Osteoblast (primary cell): ENCODE measurements around the gene VAX1. TPM values are rescaled to one million over a fixed set of nuclear protein-coding genes. Genes with fewer than 3 reads are reported as not detected.
A peak's percentile ranks its signal among the peaks of the same experiment; 100 is the strongest.

ENCODE experiments used
- DNase-seq: peaks from one replicate; pipeline ENCODE4 v3.0.0; 2011; ENCODE audit warnings: low spot score, mixed read lengths; ENCODE audit not compliant: insufficient read length; ENCODE audit errors: missing footprints
- H2AFZ ChIP-seq: 2 replicates; pipeline ENCODE4 v1.6.0; 2011; ENCODE audit warnings: mild to moderate bottlenecking, low read length
- H3K27ac ChIP-seq: 2 replicates; pipeline ENCODE4 v1.5.1; 2011; ENCODE audit warnings: mild to moderate bottlenecking, low read depth, low read length, moderate library complexity
- H3K27me3 ChIP-seq: 2 replicates; pipeline ENCODE4 v1.6.0; 2012; ENCODE audit warnings: mild to moderate bottlenecking, control low read depth, inconsistent platforms, low read length, moderate library complexity; ENCODE audit not compliant: insufficient read depth
- H3K36me3 ChIP-seq: 2 replicates; pipeline ENCODE4 v1.5.1; 2011; ENCODE audit warnings: mild to moderate bottlenecking, low read length, control low read depth, moderate library complexity; ENCODE audit not compliant: insufficient read depth
- H3K4me1 ChIP-seq: 2 replicates; pipeline ENCODE4 v1.5.1; 2011; ENCODE audit warnings: mild to moderate bottlenecking, low read length, control low read depth, moderate library complexity; ENCODE audit not compliant: insufficient read depth
- H3K4me2 ChIP-seq: 2 replicates; pipeline ENCODE4 v1.6.0; 2011; ENCODE audit warnings: mild to moderate bottlenecking, low read length; ENCODE audit not compliant: insufficient read depth
- H3K4me3 ChIP-seq: fragments of 200-600 bp; sonication (generic); 3 replicates; pipeline ENCODE4 v1.5.1; 2012; ENCODE audit warnings: mild to moderate bottlenecking, low read length, inconsistent platforms; ENCODE audit not compliant: insufficient read depth
- H3K79me2 ChIP-seq: 2 replicates; pipeline ENCODE4 v1.6.0; 2012; ENCODE audit warnings: mild to moderate bottlenecking, low read length, control low read depth, inconsistent platforms; ENCODE audit not compliant: insufficient read depth
- H3K9me3 ChIP-seq: 2 replicates; pipeline ENCODE4 v1.5.1; 2011; ENCODE audit warnings: low read depth, low read length, control low read depth
- H4K20me1 ChIP-seq: 2 replicates; pipeline ENCODE4 v1.6.0; 2012; ENCODE audit warnings: mild to moderate bottlenecking, low read length, control low read depth; ENCODE audit not compliant: insufficient read depth
- total RNA-seq: library from RNA; depleted of rRNA; stranded (reverse); fragments of >200 nt; gene quantifications from 2 replicates; pipeline ENCODE4 v1.2.3, GENCODE V29; 2012
- TF ChIP-seq, protein P1 (sequence below): IDR thresholded peaks from 2 replicates; pipeline ENCODE4 v1.5.1; 2011; ENCODE audit warnings: mild to moderate bottlenecking, low read depth, low read length, moderate library complexity; ENCODE audit errors: extremely low read depth

The VAX1 gene
- total RNA-seq, 1 donor: not detected

- H3K9me3 ChIP-seq: no peaks in the 10 kb centered on the region
- H3K36me3 ChIP-seq: no peaks in the 10 kb centered on the region
- no peak overlapping the region for H3K27ac ChIP-seq
- H2AFZ ChIP-seq: peak overlapping the region; percentile 68
- H3K4me3 ChIP-seq: peak overlapping the region; percentile 55
- TF ChIP-seq, protein P1, sequence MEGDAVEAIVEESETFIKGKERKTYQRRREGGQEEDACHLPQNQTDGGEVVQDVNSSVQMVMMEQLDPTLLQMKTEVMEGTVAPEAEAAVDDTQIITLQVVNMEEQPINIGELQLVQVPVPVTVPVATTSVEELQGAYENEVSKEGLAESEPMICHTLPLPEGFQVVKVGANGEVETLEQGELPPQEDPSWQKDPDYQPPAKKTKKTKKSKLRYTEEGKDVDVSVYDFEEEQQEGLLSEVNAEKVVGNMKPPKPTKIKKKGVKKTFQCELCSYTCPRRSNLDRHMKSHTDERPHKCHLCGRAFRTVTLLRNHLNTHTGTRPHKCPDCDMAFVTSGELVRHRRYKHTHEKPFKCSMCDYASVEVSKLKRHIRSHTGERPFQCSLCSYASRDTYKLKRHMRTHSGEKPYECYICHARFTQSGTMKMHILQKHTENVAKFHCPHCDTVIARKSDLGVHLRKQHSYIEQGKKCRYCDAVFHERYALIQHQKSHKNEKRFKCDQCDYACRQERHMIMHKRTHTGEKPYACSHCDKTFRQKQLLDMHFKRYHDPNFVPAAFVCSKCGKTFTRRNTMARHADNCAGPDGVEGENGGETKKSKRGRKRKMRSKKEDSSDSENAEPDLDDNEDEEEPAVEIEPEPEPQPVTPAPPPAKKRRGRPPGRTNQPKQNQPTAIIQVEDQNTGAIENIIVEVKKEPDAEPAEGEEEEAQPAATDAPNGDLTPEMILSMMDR: peak; percentile 59
- H3K4me2 ChIP-seq: peak overlapping the region; percentile 46
- peak; percentile 97 for DNase-seq
- peaks cover 3% of the 10 kb centered on the region for H4K20me1 ChIP-seq
- no peaks in the 10 kb centered on the region for H3K79me2 ChIP-seq
- peaks cover 98% of the 10 kb centered on the region for H3K27me3 ChIP-seq
- H3K4me1 ChIP-seq: no peaks in the 10 kb centered on the region
Measured at GRCh38 chr10:117165538-117166417, 27.7 kb upstream of the VAX1 start.

- DNase-seq: peak; percentile 88
Measured at GRCh38 chr10:117164592-117165537, 26.8 kb upstream of the VAX1 start.

DNA sequence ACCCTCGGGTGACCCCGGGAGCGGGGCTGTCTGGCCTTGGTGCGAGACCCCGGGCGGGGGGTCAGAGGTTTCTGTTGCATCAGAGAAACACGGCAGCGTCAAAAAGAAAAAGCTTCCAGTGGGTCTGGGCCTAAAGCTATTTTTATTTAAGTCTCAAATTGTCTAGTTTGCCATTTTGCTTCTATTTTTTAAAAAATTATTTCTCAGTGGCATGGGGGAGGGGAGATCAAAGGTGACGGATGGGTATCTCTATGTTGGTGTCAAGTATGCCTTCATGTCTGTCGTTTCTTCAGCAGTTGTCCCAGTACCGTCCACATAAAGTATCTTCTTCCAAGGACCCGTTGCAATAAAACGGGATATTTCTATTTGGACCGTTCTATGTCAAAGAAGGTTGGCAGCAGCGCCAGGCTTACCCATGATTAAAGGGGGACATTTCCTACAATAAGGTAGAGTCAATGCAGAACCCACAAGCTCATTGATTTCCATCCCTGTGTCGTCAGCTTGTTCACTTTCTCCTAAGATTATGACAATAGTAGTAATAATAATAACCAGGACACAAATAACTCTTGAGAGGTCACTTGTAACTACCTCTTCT lies 26.0 kb upstream of the VAX1 start:
- Histone ChIP-seq H2AFZ (no peak overlapping the region), H3K27me3 (peaks cover 98% of the 10 kb centered on the region)
- TF ChIP-seq, protein P1: no peak

More at GRCh38 chr10:117164592-117165537, 26.8 kb upstream of the VAX1 start:
- H3K27me3 ChIP-seq: peaks cover 98% of the 10 kb centered on the region
- H2AFZ ChIP-seq: peak overlapping the region; percentile 68
- peaks cover 3% of the 10 kb centered on the region for H4K20me1 ChIP-seq
- no peaks in the 10 kb centered on the region for H3K36me3 ChIP-seq
- peak overlapping the region; percentile 55 for H3K4me3 ChIP-seq
- TF ChIP-seq, protein P1: no peak
- no peaks in the 10 kb centered on the region for H3K4me1 ChIP-seq
- H3K9me3 ChIP-seq: no peaks in the 10 kb centered on the region
- no peak overlapping the region for H3K27ac ChIP-seq
- H3K79me2 ChIP-seq: no peaks in the 10 kb centered on the region
- H3K4me2 ChIP-seq: peak overlapping the region; percentile 46

More for the DNA sequence above, 26.0 kb upstream of the VAX1 start:
- Histone ChIP-seq H3K4me3 (no peak overlapping the region), H3K79me2 (no peaks in the 10 kb centered on the region), H4K20me1 (peaks cover 3% of the 10 kb centered on the region), H3K27ac (no peak overlapping the region), H3K4me2 (no peak overlapping the region), H3K36me3 (no peaks in the 10 kb centered on the region), H3K4me1 (no peaks in the 10 kb centered on the region), H3K9me3 (no peaks in the 10 kb centered on the region)
- DNase-seq: no peak
